PFSK-1 (cell line): ENCODE measurements around the gene CLIC4.
A peak's percentile ranks its signal among the peaks of the same experiment; 100 is the strongest.

Experiments used
- FOXP2 ChIP-seq: optimal IDR thresholded peaks from 2 replicates; pipeline ENCODE3; 2011; ENCODE audit warnings: borderline replicate concordance, control low read depth, inconsistent platforms; ENCODE audit not compliant: insufficient read depth; ENCODE audit errors: extremely low read length, extremely low read depth
- POLR2AphosphoS5 ChIP-seq: IDR thresholded peaks from 2 replicates; pipeline ENCODE4 v1.6.1; 2012; ENCODE audit warnings: low read depth, mild to moderate bottlenecking, control low read depth, low read length, moderate library complexity
- REST ChIP-seq, 2 experiments: IDR thresholded peaks; 2 replicates each; pipeline versions ENCODE4 v1.6.1 to v1.8.0; 2011 to 2012; ENCODE audit warnings: low read depth in 2 of 2, low read length in 2 of 2, control low read depth in 1 of 2, inconsistent platforms in 1 of 2, mild to moderate bottlenecking in 1 of 2, moderate library complexity in 1 of 2; ENCODE audit not compliant: insufficient read depth in 1 of 2
- SIN3A ChIP-seq: IDR thresholded peaks from 2 replicates; pipeline ENCODE4 v1.6.1; 2012; ENCODE audit warnings: mild to moderate bottlenecking, low read length, moderate library complexity, borderline replicate concordance; ENCODE audit not compliant: insufficient read depth
- TAF1 ChIP-seq: IDR thresholded peaks from 2 replicates; pipeline ENCODE4 v1.6.1; 2012; ENCODE audit warnings: low read length, control low read depth, borderline replicate concordance; ENCODE audit not compliant: insufficient read depth

CLIC4 gene

GRCh38 chr1:24735156-24735508, 10.1 kb upstream of the CLIC4 start:
- TF ChIP-seq FOXP2 (no peak), REST (IDR thresholded peaks at IDR 0.05; ENCODE audit: insufficient read depth in 1 of 2, low read depth in 2 of 2, low read length in 2 of 2) (no peak), TAF1 (no peak), SIN3A (no peak), POLR2AphosphoS5 (no peak)

- TF ChIP-seq TAF1 (peak; percentile 16; the same call in 1 of the 2 replicates), REST (IDR thresholded peaks at IDR 0.05; ENCODE audit: insufficient read depth in 1 of 2, low read depth in 2 of 2, low read length in 2 of 2) (no peak)
Observed at GRCh38 chr1:24735509-24736375, 9.5 kb upstream of the CLIC4 start.

- TF ChIP-seq FOXP2 (no peak), TAF1 (no peak), POLR2AphosphoS5 (no peak)
Observed at GRCh38 chr1:24737368-24738117, 7.7 kb upstream of the CLIC4 start.

- TF ChIP-seq SIN3A (no peak), FOXP2 (no peak), TAF1 (no peak), REST (IDR thresholded peaks at IDR 0.05; ENCODE audit: insufficient read depth in 1 of 2, low read depth in 2 of 2, low read length in 2 of 2) (no peak), POLR2AphosphoS5 (no peak)
Observed at GRCh38 chr1:24739241-24739640, 6.0 kb upstream of the CLIC4 start.

- no peak for TF ChIP-seq SIN3A
- peak; percentile 41; the same call in 1 of the 2 replicates for TF ChIP-seq POLR2AphosphoS5
- TF ChIP-seq FOXP2, result no peak
- TF ChIP-seq TAF1, result no peak
Observed at GRCh38 chr1:24742090-24742938, 2.9 kb upstream of the CLIC4 start.
